T-helper 2 cell treated with Interferon-gamma antibody and Interleukin-4, amounts not matched to agents 5 μg/mL and 100 μg/mL, for 36 hours (primary cell): ENCODE measurements around the gene CAPZB.

Experiments
- DNase-seq: peaks from one replicate; pipeline ENCODE4 v3.0.0; 2021; ENCODE audit warnings: low spot score
- H3K27ac Mint-ChIP-seq: one replicate; pipeline ENCODE4 v1.8.0; 2021; ENCODE audit warnings: mild to moderate bottlenecking, mixed read lengths
- H3K27me3 Mint-ChIP-seq: one replicate; pipeline ENCODE4 v1.8.0; 2021; ENCODE audit warnings: low read depth, mixed read lengths
- H3K36me3 Mint-ChIP-seq: one replicate; pipeline ENCODE4 v1.8.0; 2021; ENCODE audit warnings: low read depth, mixed read lengths
- H3K4me1 Mint-ChIP-seq: one replicate; pipeline ENCODE4 v1.8.0; 2021; ENCODE audit warnings: low read depth, mixed read lengths
- H3K4me3 Mint-ChIP-seq: one replicate; pipeline ENCODE4 v1.8.0; 2022; ENCODE audit warnings: mild to moderate bottlenecking, moderate library complexity, mixed read lengths
- H3K9me3 Mint-ChIP-seq: one replicate; pipeline ENCODE4 v1.8.0; 2021; ENCODE audit warnings: mixed read lengths

Gene CAPZB

DNA sequence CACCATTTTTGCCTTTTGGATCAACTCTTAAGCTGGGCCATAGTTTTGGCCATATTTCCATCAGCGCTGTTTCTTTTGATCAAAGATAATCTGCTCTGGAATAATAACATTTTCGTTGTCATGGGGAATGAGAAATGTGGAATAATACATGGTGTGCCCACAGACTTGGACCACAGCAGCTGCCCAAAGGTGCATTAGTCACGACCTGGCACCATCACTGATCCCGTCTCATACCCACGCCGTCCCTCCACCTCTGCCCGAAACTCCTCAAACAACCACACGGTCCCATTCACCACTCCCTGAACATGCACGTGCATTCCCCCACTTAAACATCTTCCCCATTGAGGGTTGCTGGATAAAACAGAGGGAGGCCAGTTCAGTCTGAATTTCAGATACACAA is 96.4 kb downstream of the CAPZB start:
- Mint-ChIP-seq H3K27me3 (no peaks in the 10 kb centered on the region), H3K27ac (peak overlapping the region; percentile 49), H3K4me3 (no peak overlapping the region), H3K9me3 (no peaks in the 10 kb centered on the region), H3K4me1 (peaks cover 49% of the 10 kb centered on the region), H3K36me3 (peaks cover 25% of the 10 kb centered on the region)
- DNase-seq, result no peak

DNA sequence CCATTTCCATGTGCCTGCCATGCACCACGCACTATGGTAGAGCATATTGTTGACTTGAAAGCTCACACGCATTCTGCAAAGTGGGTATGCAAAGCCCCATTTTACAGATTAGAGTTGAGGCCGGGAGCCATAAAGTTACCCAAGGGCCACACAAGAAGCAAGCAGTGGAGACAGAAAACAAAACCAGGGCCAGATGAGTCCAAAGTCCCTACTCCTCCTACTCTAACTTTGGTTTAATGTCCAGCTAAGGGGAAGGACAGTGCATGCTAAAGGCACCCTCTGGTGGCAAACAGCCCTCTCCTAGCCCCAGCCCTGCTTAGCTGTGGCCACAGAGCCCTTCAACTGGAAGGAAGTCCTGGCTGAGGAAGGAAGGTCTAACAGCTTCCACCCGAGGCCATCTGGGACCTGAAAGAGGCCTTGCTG is 98.3 kb downstream of the CAPZB start:
- peaks cover 33% of the 10 kb centered on the region for H3K36me3 Mint-ChIP-seq
- no peak overlapping the region for H3K4me3 Mint-ChIP-seq
- H3K27me3 Mint-ChIP-seq, result no peaks in the 10 kb centered on the region
- DNase-seq, result no peak
- no peak overlapping the region for H3K27ac Mint-ChIP-seq
- no peaks in the 10 kb centered on the region for H3K9me3 Mint-ChIP-seq
- H3K4me1 Mint-ChIP-seq, result peaks cover 38% of the 10 kb centered on the region

GRCh38 chr1:19385869-19386591 is 99.3 kb downstream of the CAPZB start:
- DNase-seq, result no peak
- H3K36me3 Mint-ChIP-seq, result peaks cover 39% of the 10 kb centered on the region
- no peaks in the 10 kb centered on the region for H3K27me3 Mint-ChIP-seq
- no peak overlapping the region for H3K4me3 Mint-ChIP-seq
- H3K4me1 Mint-ChIP-seq, result peaks cover 32% of the 10 kb centered on the region
- H3K9me3 Mint-ChIP-seq, result no peaks in the 10 kb centered on the region
- H3K27ac Mint-ChIP-seq, result no peak overlapping the region

GRCh38 chr1:19385221-19385620 is 100.1 kb downstream of the CAPZB start:
- H3K27ac Mint-ChIP-seq, result peak overlapping the region; percentile 13
- H3K36me3 Mint-ChIP-seq, result peaks cover 39% of the 10 kb centered on the region

DNA sequence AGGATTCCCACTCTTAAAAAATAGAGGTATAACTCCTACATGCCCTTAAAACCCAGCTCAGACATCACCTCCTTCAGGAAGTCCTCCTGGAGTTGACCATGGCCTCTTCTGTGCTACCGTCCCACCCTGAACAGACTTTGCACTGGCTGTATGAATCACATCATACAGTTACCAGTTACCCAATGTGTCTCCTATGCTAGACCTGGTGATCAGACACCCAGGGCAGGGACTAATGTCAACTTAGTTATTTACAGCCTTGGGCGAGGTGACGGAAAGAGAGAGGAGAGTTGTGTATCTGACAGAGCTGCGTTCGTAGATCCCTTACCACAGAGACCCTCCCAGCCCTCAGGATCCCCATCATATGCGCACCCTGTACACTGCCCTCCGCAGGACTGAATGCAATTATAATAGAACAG is 100.6 kb downstream of the CAPZB start:
- no peaks in the 10 kb centered on the region for H3K27me3 Mint-ChIP-seq
- peaks cover 20% of the 10 kb centered on the region for H3K4me1 Mint-ChIP-seq
- H3K4me3 Mint-ChIP-seq, result no peak overlapping the region
- peak overlapping the region; percentile 13 for H3K27ac Mint-ChIP-seq
- no peak for DNase-seq
- peaks cover 38% of the 10 kb centered on the region for H3K36me3 Mint-ChIP-seq
- H3K9me3 Mint-ChIP-seq, result no peaks in the 10 kb centered on the region

More at GRCh38 chr1:19385221-19385620, 100.1 kb downstream of the CAPZB start:
- no peaks in the 10 kb centered on the region for H3K27me3 Mint-ChIP-seq
- no peak for DNase-seq
- H3K4me3 Mint-ChIP-seq, result no peak overlapping the region
- H3K4me1 Mint-ChIP-seq, result peaks cover 24% of the 10 kb centered on the region
- no peaks in the 10 kb centered on the region for H3K9me3 Mint-ChIP-seq

DNA sequence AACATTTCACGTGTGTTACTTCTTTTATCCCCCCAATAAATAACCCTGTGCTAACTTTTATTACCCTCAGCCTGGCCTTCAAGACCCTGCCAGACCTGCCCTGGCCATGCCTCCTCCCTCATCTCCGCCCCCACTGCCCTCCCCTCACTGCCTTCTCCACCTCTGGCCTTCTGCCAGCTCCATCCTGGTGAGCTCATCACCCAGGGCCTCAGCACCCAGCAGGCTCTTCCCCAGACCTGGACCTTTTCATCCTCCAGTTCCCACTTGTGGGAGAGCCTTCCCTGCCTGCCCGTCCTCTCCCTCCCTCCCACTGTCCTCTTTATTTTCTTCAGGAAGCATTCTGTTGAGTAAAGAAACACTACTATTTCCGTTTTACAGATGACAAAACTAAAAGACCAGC is 101.2 kb downstream of the CAPZB start:
- Mint-ChIP-seq H3K36me3 (peaks cover 39% of the 10 kb centered on the region), H3K27ac (no peak overlapping the region), H3K4me1 (peaks cover 20% of the 10 kb centered on the region), H3K27me3 (no peaks in the 10 kb centered on the region), H3K4me3 (no peak overlapping the region), H3K9me3 (no peaks in the 10 kb centered on the region)
- no peak for DNase-seq

DNA sequence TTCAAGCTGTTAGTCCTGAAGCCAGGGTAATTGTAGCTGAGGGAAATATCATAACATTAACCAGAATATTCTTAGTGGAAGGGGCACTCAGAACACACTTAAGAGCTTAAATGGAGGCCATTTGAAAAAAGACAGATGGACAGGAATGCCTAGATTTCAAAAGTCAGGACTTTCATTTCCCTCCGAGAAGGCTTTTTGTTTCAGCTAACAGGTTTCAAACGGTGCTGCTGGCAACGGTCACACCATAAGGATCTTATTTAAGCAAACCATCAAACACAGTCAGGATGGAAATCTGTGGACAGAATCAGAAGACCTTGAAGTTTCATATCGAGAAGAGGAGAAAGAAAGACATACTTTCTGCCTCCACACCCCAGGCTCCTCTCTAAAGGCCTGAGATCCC is 103.1 kb downstream of the CAPZB start:
- Mint-ChIP-seq H3K9me3 (no peaks in the 10 kb centered on the region), H3K36me3 (peaks cover 45% of the 10 kb centered on the region), H3K4me1 (peaks cover 4% of the 10 kb centered on the region), H3K4me3 (no peak overlapping the region), H3K27me3 (no peaks in the 10 kb centered on the region), H3K27ac (no peak overlapping the region)
- no peak for DNase-seq

- Mint-ChIP-seq H3K36me3 (peaks cover 53% of the 10 kb centered on the region), H3K9me3 (no peaks in the 10 kb centered on the region), H3K4me1 (peaks cover 4% of the 10 kb centered on the region), H3K4me3 (no peak overlapping the region), H3K27ac (no peak overlapping the region), H3K27me3 (no peaks in the 10 kb centered on the region)
- DNase-seq, result no peak
Measured at GRCh38 chr1:19381261-19381660, 104.1 kb downstream of the CAPZB start.

DNA sequence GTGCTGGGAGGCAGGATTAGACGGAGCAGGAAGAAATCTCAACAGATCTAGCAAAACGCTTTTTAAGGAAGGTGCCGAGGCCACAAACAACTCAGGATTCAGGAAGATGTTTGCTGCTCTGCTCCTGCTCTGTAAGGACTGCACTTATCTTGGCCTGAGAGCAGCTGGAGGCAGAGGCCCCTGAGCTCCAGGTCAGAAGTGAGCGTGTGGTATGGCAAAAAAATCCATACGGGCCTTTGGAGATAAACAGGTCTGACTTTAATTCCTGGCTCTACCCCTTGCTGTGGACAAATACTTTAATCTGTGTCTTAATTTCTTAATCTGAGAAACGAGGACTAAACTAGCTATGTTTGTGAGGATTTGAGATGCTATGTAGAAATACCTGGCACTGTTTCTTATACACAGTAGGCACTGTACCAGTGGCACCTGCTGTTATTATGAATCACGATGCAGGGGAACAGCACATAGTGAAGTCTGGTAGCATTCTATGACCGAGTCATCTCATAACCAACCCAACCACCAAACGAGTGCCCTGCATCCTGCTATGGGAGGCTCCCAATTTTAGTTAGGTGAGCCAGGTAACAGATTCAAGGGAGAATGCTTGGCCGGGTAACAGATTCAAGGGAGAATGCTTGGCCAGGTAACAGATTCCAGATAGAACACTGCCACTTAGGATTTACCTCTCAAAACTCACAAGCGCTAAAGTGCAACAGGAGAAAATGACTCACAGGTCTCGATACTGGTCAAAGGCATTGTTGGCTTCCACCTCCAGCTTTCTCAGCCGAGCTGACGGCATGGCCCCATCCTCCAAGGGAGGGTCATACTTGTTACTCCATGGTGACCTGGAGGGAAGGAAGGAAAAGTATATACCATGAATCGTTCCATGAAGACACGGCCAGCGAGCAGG is 107.3 kb downstream of the CAPZB start:
- H3K27ac Mint-ChIP-seq, result peak overlapping the region; percentile 6
- H3K4me3 Mint-ChIP-seq, result no peak overlapping the region
- peaks cover 44% of the 10 kb centered on the region for H3K36me3 Mint-ChIP-seq
- no peaks in the 10 kb centered on the region for H3K9me3 Mint-ChIP-seq
- no peaks in the 10 kb centered on the region for H3K27me3 Mint-ChIP-seq
- peaks cover 4% of the 10 kb centered on the region for H3K4me1 Mint-ChIP-seq
- DNase-seq, result peak; percentile 16

- no peak for DNase-seq
- H3K9me3 Mint-ChIP-seq, result no peaks in the 10 kb centered on the region
- no peak overlapping the region for H3K27ac Mint-ChIP-seq
- peaks cover 4% of the 10 kb centered on the region for H3K4me1 Mint-ChIP-seq
- peaks cover 37% of the 10 kb centered on the region for H3K36me3 Mint-ChIP-seq
- H3K27me3 Mint-ChIP-seq, result no peaks in the 10 kb centered on the region
- no peak overlapping the region for H3K4me3 Mint-ChIP-seq
Measured at GRCh38 chr1:19376428-19377372, 108.6 kb downstream of the CAPZB start.

DNA sequence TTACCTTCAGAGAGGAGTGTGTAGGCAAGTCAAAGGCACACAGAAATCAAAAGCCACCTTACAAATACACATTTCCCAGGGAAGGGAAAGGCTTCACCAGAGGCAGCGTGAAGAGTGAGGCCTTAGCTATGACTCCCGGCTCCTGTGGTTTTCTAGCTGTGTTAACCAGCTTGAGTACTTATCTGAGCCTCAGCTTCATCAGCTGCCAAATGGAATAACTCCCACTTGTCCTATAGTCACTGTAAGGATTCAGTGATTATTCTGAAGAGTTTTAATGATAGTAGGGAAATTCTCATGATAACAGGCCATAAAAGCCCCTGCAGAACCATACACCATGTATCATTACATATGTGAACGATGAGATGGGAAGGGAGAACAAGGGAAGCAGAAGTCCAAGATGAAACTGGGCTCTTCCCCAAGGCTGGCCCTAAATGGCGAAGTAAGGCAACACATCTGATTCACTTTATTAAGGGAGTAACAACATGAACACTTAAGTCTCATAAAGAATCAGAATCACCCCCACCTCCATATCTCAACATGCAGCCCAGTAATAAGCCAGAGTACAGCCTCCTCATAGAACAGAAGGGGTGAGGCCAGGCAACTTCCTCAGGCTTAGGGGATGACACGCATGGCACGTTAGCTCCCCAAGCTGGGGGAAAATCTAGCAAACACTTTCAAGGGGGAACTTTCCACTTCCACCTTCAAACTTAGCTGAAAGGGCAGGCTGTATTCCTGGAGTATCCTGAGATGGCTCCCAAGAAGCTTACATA is 109.5 kb downstream of the CAPZB start:
- peaks cover 35% of the 10 kb centered on the region for H3K36me3 Mint-ChIP-seq

GRCh38 chr1:19374926-19375325 is 110.4 kb downstream of the CAPZB start:
- H3K36me3 Mint-ChIP-seq, result peaks cover 35% of the 10 kb centered on the region

More for the DNA sequence above, 109.5 kb downstream of the CAPZB start:
- Mint-ChIP-seq H3K9me3 (no peaks in the 10 kb centered on the region), H3K4me3 (no peak overlapping the region), H3K4me1 (peaks cover 4% of the 10 kb centered on the region), H3K27me3 (no peaks in the 10 kb centered on the region), H3K27ac (no peak overlapping the region)
- DNase-seq, result no peak

More at GRCh38 chr1:19374926-19375325, 110.4 kb downstream of the CAPZB start:
- H3K4me3 Mint-ChIP-seq, result no peak overlapping the region
- no peak for DNase-seq
- H3K4me1 Mint-ChIP-seq, result peaks cover 4% of the 10 kb centered on the region
- no peaks in the 10 kb centered on the region for H3K9me3 Mint-ChIP-seq
- no peak overlapping the region for H3K27ac Mint-ChIP-seq
- H3K27me3 Mint-ChIP-seq, result no peaks in the 10 kb centered on the region
